Effector memory CD4-positive, alpha-beta T cell (primary cell): Measurements from ENCODE around the gene ONECUT3.

ENCODE experiments used
- DNase-seq, 3 donors: peaks; one replicate each; pipeline ENCODE4 v3.0.0-alpha.2; 2020
- H3K27ac ChIP-seq: 2 replicates; pipeline ENCODE4 v1.7.0; 2013; ENCODE audit warnings: mild to moderate bottlenecking, low read length, moderate library complexity; ENCODE audit not compliant: insufficient read depth, poor library complexity, severe bottlenecking
- H3K27me3 ChIP-seq: replicated peaks from 2 replicates; pipeline ENCODE4 v1.7.0; 2013; ENCODE audit warnings: mild to moderate bottlenecking, low read length; ENCODE audit not compliant: insufficient read depth, control insufficient read depth, poor library complexity, severe bottlenecking
- H3K36me3 ChIP-seq: 2 replicates; pipeline ENCODE4 v1.7.0; 2013; ENCODE audit warnings: mild to moderate bottlenecking, low read length, moderate library complexity; ENCODE audit not compliant: control insufficient read depth, insufficient read depth
- H3K4me1 ChIP-seq: 2 replicates; pipeline ENCODE4 v1.7.0; 2013; ENCODE audit warnings: low read length, mild to moderate bottlenecking; ENCODE audit not compliant: control insufficient read depth, insufficient read depth, poor library complexity, severe bottlenecking
- H3K4me3 ChIP-seq: 2 replicates; pipeline ENCODE4 v1.7.0; 2013; ENCODE audit warnings: low read length, low read depth, mild to moderate bottlenecking; ENCODE audit not compliant: insufficient read depth, poor library complexity, severe bottlenecking
- H3K9me3 ChIP-seq: 2 replicates; pipeline ENCODE4 v1.7.0; 2013; ENCODE audit warnings: mild to moderate bottlenecking, low read length, moderate library complexity; ENCODE audit not compliant: control insufficient read depth

Gene ONECUT3

GRCh38 chr19:1814833-1815604 is 61.7 kb downstream of the ONECUT3 start:
- peaks cover 45% of the 10 kb centered on the region for H3K36me3 ChIP-seq
- no peak overlapping the region for H3K27ac ChIP-seq
- H3K9me3 ChIP-seq = no peaks in the 10 kb centered on the region
- DNase-seq = no peak
- no peak overlapping the region for H3K4me3 ChIP-seq
- H3K27me3 ChIP-seq = no peaks in the 10 kb centered on the region
- H3K4me1 ChIP-seq = peaks cover 16% of the 10 kb centered on the region

- no peak for DNase-seq
- H3K9me3 ChIP-seq = no peaks in the 10 kb centered on the region
- H3K4me3 ChIP-seq = no peak overlapping the region
- no peaks in the 10 kb centered on the region for H3K27me3 ChIP-seq
- no peak overlapping the region for H3K27ac ChIP-seq
- H3K36me3 ChIP-seq = peaks cover 51% of the 10 kb centered on the region
- peaks cover 16% of the 10 kb centered on the region for H3K4me1 ChIP-seq
These were observed 62.6 kb downstream of the ONECUT3 start for GRCh38 chr19:1815605-1816529.

DNA sequence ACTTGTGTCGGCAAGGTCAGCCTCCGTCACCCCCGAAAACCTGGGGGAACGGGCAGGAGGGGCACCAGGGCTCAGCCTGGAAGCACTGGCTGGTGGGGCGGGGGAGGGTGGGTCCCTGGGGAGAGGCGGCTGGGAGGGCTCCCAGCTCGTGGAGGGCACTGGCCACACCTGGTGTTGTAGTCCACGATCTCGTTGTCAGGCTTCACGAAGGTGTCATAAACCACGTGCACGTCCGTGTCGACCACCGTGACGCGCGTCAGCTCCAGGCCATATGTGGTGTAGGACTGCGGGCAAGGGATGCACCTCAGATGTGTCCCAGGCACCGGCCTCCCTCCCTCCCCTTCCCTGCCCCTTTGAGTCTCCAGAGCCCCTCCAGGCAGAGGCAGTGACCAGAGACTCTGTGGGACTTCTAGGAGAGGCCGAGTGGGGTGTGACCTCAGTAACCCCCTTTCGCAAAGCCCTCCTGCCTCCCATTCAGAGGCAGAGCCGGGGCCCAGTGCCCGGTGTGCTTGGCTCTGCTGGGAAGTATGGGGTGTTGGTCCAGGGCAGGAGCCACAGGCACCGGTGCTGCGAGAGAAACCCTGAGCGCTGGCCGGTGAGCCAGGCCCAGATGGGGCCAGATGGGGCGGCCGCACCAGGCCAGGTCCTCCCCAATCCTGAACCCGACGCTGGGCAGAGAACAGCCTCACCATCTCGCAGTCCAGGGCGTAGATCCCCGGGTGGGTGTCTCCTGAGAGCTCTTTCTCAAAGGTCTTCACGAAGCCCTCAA is 63.4 kb downstream of the ONECUT3 start:
- H3K4me3 ChIP-seq = no peak overlapping the region
- peaks cover 59% of the 10 kb centered on the region for H3K36me3 ChIP-seq
- H3K4me1 ChIP-seq = peaks cover 12% of the 10 kb centered on the region

GRCh38 chr19:1817553-1818179 is 64.4 kb downstream of the ONECUT3 start:
- H3K36me3 ChIP-seq = peaks cover 68% of the 10 kb centered on the region
- no peaks in the 10 kb centered on the region for H3K9me3 ChIP-seq
- H3K4me3 ChIP-seq = no peak overlapping the region

More for the DNA sequence above, 63.4 kb downstream of the ONECUT3 start:
- Histone ChIP-seq H3K27ac (no peak overlapping the region), H3K27me3 (no peaks in the 10 kb centered on the region), H3K9me3 (no peaks in the 10 kb centered on the region)
- no peak for DNase-seq

DNA sequence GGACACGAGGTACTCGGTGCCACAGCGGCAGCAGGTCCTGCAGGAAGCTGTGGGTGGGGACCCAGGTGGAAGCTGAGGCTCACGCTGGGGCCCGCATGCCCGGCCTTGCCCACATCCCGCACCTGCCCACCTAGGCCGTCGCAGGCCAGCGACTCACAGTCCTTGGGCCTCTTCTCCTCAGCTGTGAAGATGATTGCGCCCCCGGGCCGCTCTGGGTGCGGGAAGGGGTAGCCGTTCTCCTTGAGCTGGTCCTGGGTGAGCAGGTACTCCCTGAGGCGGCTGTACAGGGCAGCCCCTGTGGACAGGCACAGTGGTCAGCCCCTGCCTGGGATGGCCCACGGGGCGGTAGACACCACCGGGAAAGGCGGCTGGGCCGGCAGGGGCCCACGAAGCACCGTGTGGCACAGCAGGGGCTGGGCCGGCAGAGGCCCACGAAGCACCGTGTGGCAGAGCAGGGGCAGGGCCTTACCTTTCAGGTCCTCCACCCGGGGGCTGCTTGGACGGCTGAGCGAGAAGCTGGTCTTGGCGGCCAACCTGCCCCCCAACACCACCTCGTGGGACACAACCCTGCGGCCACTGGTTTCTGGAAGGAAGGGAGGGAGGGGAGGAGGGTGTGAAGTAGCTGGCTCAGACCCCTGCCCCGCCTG is 65.4 kb downstream of the ONECUT3 start:
- H3K36me3 ChIP-seq = peaks cover 75% of the 10 kb centered on the region
- H3K27me3 ChIP-seq = no peaks in the 10 kb centered on the region
- H3K27ac ChIP-seq = no peak overlapping the region
- DNase-seq = no peak
- no peaks in the 10 kb centered on the region for H3K4me1 ChIP-seq
- no peak overlapping the region for H3K4me3 ChIP-seq
- no peaks in the 10 kb centered on the region for H3K9me3 ChIP-seq

More at GRCh38 chr19:1817553-1818179, 64.4 kb downstream of the ONECUT3 start:
- Histone ChIP-seq H3K27ac (no peak overlapping the region), H3K4me1 (peaks cover 6% of the 10 kb centered on the region), H3K27me3 (no peaks in the 10 kb centered on the region)
- no peak for DNase-seq

DNA sequence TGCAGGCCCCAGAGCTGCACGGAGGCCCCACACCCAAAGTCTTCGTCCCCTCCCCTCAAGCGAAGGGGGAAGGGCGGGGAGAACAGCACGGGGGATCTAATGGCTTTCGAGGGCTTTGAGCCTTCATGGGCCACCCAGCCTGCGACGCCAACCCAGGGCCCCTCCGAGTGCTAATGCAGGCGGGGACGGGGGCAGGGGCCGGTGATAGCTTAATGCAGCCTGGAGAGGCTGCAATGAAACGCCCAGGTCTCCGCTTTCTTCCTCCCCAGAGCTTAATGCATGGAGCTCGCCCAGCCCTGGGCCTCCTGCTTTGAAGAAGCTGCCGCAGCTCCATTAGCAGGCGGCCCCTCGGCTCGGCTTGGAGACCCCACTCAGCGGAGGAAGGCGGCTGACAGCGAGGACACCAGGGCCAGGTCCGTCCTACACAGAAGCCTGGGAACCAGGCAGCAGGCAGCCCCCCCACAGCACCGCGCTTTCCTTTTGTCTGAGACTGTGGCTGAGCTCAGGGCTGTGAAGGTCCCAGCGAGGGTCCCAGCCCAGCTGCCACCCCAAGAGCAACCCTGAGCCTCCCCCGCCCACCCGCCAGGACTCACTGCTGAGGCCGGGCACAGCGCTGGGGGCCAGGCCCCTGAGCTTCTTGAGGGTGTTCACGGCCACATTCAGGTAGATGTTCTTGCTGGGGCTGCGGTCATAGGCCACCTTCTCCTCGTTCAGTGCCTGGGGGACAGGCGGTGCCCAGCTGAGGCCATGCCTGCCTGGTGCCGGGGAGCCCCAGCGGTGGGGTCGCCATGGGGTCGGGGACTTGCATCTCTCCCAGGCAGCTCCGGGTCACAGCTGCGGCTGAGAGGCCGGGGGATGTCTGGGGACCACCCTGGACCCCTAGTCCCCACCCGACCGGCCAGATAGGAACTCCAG is 66.3 kb downstream of the ONECUT3 start:
- Histone ChIP-seq H3K4me1 (no peaks in the 10 kb centered on the region), H3K9me3 (no peaks in the 10 kb centered on the region), H3K4me3 (no peak overlapping the region), H3K36me3 (peaks cover 80% of the 10 kb centered on the region), H3K27ac (no peak overlapping the region), H3K27me3 (no peaks in the 10 kb centered on the region)
- DNase-seq = no peak

DNA sequence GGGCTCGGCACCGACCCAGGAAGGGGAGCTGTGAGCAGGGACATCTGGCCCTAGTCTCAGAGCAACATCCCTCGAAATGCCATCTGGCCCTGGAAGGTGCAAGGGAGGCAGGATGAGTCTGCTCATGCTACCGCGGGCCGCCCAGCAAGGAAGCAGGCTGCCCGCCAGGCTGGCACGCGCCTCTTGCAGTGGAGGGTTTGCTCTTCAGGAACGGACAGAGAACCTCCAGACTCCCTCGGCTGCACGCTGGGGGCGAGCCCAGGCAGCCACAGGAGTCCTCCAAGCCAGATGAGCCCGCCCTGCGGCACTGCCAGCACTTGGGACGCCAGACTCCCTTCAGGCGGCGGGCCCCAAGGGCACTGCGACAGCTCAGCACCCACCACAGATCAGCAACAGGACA is 68.9 kb downstream of the ONECUT3 start:
- no peaks in the 10 kb centered on the region for H3K27me3 ChIP-seq
- no peaks in the 10 kb centered on the region for H3K9me3 ChIP-seq
- DNase-seq = no peak
- no peak overlapping the region for H3K4me3 ChIP-seq
- no peak overlapping the region for H3K27ac ChIP-seq
- H3K36me3 ChIP-seq = peaks cover 70% of the 10 kb centered on the region
- no peaks in the 10 kb centered on the region for H3K4me1 ChIP-seq

DNA sequence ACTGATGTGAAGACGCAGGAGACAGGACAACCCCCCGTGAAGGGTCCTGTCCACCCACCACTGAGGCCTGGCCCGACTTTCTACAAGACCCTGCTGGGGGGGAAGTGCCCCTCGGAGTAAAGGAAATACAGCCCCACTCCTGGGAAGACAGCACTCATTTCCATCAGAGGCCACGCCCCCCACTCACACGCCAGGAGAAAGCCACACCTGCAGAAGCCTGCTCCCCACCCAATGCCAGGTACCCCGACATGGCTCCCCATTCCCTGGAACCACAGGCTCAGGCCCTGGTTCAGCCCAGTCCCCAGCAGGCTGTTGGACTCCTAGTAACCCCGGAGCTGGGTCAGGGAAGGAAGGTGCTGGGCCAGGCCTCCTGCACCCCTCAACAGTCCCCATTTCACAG is 69.7 kb downstream of the ONECUT3 start:
- Histone ChIP-seq H3K27me3 (no peaks in the 10 kb centered on the region), H3K4me3 (no peak overlapping the region), H3K9me3 (no peaks in the 10 kb centered on the region), H3K36me3 (peaks cover 70% of the 10 kb centered on the region), H3K27ac (no peak overlapping the region), H3K4me1 (no peaks in the 10 kb centered on the region)
- no peak for DNase-seq
